HG02840 (cell line): ENCODE measurements around the gene ACTRT2.

ENCODE experiments used
- ATAC-seq: cut with Tn5 transposase; IDR thresholded peaks from one replicate; pipeline ENCODE4 v1.9.1; 2021; ENCODE audit warnings: mild to moderate bottlenecking, moderate library complexity, moderate number of reproducible peaks; ENCODE audit not compliant: unreplicated experiment, low FRiP score

Gene ACTRT2

GRCh38 chr1:3021233-3021671 lies at the start of gene ACTRT2:
ACTRT2 (plus strand) TSS chr1:3021467; CDS start chr1:3021687, 220 bp downstream.
- no peak for ATAC-seq

GRCh38 chr1:2971609-2972008 lies 49.7 kb upstream of the ACTRT2 start:
- no peak for ATAC-seq

- ATAC-seq, result no peak
Measured at GRCh38 chr1:2972011-2972878, 49.0 kb upstream of the ACTRT2 start.

GRCh38 chr1:2972879-2973575 lies 48.2 kb upstream of the ACTRT2 start:
- no peak for ATAC-seq

GRCh38 chr1:2973601-2974593 lies 47.4 kb upstream of the ACTRT2 start:
- no peak for ATAC-seq

- ATAC-seq, result no peak
Measured at GRCh38 chr1:2974701-2975301, 46.5 kb upstream of the ACTRT2 start.

GRCh38 chr1:2975466-2976179 lies 45.6 kb upstream of the ACTRT2 start:
- no peak for ATAC-seq

GRCh38 chr1:2976180-2976562 lies 45.1 kb upstream of the ACTRT2 start:
- ATAC-seq, result no peak

- ATAC-seq, result no peak
Measured at GRCh38 chr1:2977886-2978611, 43.2 kb upstream of the ACTRT2 start.

- ATAC-seq, result no peak
Measured at GRCh38 chr1:2978691-2979190, 42.5 kb upstream of the ACTRT2 start.

- no peak for ATAC-seq
Measured at GRCh38 chr1:2979191-2980072, 41.8 kb upstream of the ACTRT2 start.

- ATAC-seq, result no peak
Measured at GRCh38 chr1:2980073-2980791, 41.0 kb upstream of the ACTRT2 start.

GRCh38 chr1:2980849-2981248 lies 40.4 kb upstream of the ACTRT2 start:
- ATAC-seq, result no peak

- ATAC-seq, result no peak
Measured at GRCh38 chr1:2981388-2981787, 39.9 kb upstream of the ACTRT2 start.

GRCh38 chr1:2981981-2982614 lies 39.2 kb upstream of the ACTRT2 start:
- no peak for ATAC-seq

GRCh38 chr1:2982615-2983318 lies 38.5 kb upstream of the ACTRT2 start:
- no peak for ATAC-seq
